Spleen (tissue), 11 donors: ENCODE results near the gene DSCAML1. TPM values are rescaled to one million over a fixed set of nuclear protein-coding genes. Genes with fewer than 3 reads are reported as not detected.

Source experiments
- DNase-seq: peaks from one replicate; pipeline ENCODE4 v3.0.0-alpha.2; 2020
- H3K27ac ChIP-seq, 8 donors: fragments of 200-600 bp; sonication (generic) in 7 of 8; 1 replicate in 4 of 8; 2 replicates in 4 of 8; pipeline versions ENCODE4 v1.5.0 to v1.8.0; 2016 to 2021; ENCODE audit warnings: inconsistent platforms in 4 of 8, mild to moderate bottlenecking in 4 of 8, moderate library complexity in 1 of 8
- H3K27me3 ChIP-seq, 7 donors: fragments of 200-600 bp; sonication (generic) in 6 of 7; replicated peaks in 1 of 7; 1 replicate in 4 of 7; 2 replicates in 3 of 7; pipeline versions ENCODE4 v1.5.0 to v1.8.0; 2016 to 2021; ENCODE audit warnings: inconsistent platforms in 3 of 7, mild to moderate bottlenecking in 1 of 7
- H3K36me3 ChIP-seq, 6 donors: fragments of 200-600 bp; sonication (generic) in 5 of 6; 1 replicate in 4 of 6; 2 replicates in 2 of 6; pipeline versions ENCODE4 v1.5.0 to v1.8.0; 2016 to 2021; ENCODE audit warnings: inconsistent platforms in 2 of 6
- H3K4me1 ChIP-seq, 6 donors: fragments of 200-600 bp; sonication (generic) in 5 of 6; 1 replicate in 3 of 6; 2 replicates in 3 of 6; pipeline versions ENCODE4 v1.5.0 to v1.8.0; 2016 to 2021; ENCODE audit warnings: inconsistent platforms in 3 of 6
- H3K4me3 ChIP-seq, 8 donors: fragments of 200-600 bp; sonication (generic) in 7 of 8; 1 replicate in 4 of 8; 2 replicates in 4 of 8; pipeline versions ENCODE4 v1.5.0 to v1.8.0; 2016 to 2021; ENCODE audit warnings: inconsistent platforms in 4 of 8, mild to moderate bottlenecking in 4 of 8, moderate library complexity in 2 of 8
- H3K9me3 ChIP-seq, 8 donors: fragments of 200-600 bp; sonication (generic) in 7 of 8; 1 replicate in 4 of 8; 2 replicates in 4 of 8; pipeline versions ENCODE4 v1.5.0 to v1.8.0; 2016 to 2021; ENCODE audit warnings: inconsistent platforms in 4 of 8
- CTCF ChIP-seq, 11 experiments: fragments of 200-600 bp in 7 of 11; fragments of 450-650 bp in 4 of 11; sonication (generic) in 4 of 11; IDR thresholded peaks in 8 of 11; conservative IDR thresholded peaks in 3 of 11; 1 replicate in 7 of 11; 2 replicates in 4 of 11; pipeline versions ENCODE4 v1.4.0 to v1.8.0; 2016 to 2021; ENCODE audit warnings: antibody characterized with exemption in 11 of 11, inconsistent platforms in 4 of 11, mild to moderate bottlenecking in 1 of 11
- POLR2A ChIP-seq, 3 donors: fragments of 450-650 bp; IDR thresholded peaks; one replicate each; pipeline ENCODE4 v1.5.1; 2017; ENCODE audit warnings: antibody characterized with exemption in 3 of 3, mild to moderate bottlenecking in 1 of 3
- POLR2AphosphoS5 ChIP-seq, 3 donors: sonication (generic); formaldehyde crosslinking; IDR thresholded peaks; one replicate each; pipeline ENCODE4 v1.5.1; 2017; ENCODE audit warnings: antibody characterized with exemption in 3 of 3
- WGBS, 5 donors: extraction: QIAGEN DNeasy Blood & Tissue Kit in 3 of 5; methylation state at CpG; one replicate each; pipeline versions ENCODE4 v1.1.5 to v1.1.7; 2013 to 2018; 5-methylcytosine and 5-hydroxymethylcytosine counted together
- intact Hi-C: fragments of 100-400 bp; cut with DNase I; formaldehyde crosslinking; loops from one replicate; pipeline ENCODE4 v1.15.0; 2023; ENCODE audit warnings: low total_unique reads
- polyA plus RNA-seq, 3 donors: library from polyadenylated mRNA; stranded (reverse); fragments of 200-250 nt; gene quantifications; one replicate each; pipeline ENCODE4 v1.2.1, GENCODE V29; 2013
- total RNA-seq, 7 donors: library from RNA; depleted of rRNA in 3 of 7; stranded (reverse); fragments of >200 nt in 3 of 7; fragmentation: NEBNext Ultra II Directional in 4 of 7; extraction: Animal tissue kit (Norgen Biotek cat#: 25700) in 4 of 7; gene quantifications; one replicate each; pipeline versions ENCODE4 v1.1.0 to v1.2.1, GENCODE V29; 2016 to 2021
- donor health status: healthy with polysubstance abuse.
- donor health status: DM: no; HTN: no; CAD: no; lungs with moderate emphysema.
- donor health status: DM: no; HTN: no; CAD: no.
- donor health status: Bipolar disorder and iron deficiency.
- donor health status: healthy.
- donor health status: DM: no; HTN: no; CAD: no.
- donor health status: DM: yes; HTN: yes; CAD: no.

DSCAML1 gene
- total and polyA plus RNA-seq, 10 donors, result 0.07 to 10.7 (median 2.3) TPM

- H3K27ac ChIP-seq, result peak overlapping the region; percentile 70 to 92 (median 80)
These were observed 26.4 kb upstream of the DSCAML1 start for GRCh38 chr11:117823294-117823945.

DNA sequence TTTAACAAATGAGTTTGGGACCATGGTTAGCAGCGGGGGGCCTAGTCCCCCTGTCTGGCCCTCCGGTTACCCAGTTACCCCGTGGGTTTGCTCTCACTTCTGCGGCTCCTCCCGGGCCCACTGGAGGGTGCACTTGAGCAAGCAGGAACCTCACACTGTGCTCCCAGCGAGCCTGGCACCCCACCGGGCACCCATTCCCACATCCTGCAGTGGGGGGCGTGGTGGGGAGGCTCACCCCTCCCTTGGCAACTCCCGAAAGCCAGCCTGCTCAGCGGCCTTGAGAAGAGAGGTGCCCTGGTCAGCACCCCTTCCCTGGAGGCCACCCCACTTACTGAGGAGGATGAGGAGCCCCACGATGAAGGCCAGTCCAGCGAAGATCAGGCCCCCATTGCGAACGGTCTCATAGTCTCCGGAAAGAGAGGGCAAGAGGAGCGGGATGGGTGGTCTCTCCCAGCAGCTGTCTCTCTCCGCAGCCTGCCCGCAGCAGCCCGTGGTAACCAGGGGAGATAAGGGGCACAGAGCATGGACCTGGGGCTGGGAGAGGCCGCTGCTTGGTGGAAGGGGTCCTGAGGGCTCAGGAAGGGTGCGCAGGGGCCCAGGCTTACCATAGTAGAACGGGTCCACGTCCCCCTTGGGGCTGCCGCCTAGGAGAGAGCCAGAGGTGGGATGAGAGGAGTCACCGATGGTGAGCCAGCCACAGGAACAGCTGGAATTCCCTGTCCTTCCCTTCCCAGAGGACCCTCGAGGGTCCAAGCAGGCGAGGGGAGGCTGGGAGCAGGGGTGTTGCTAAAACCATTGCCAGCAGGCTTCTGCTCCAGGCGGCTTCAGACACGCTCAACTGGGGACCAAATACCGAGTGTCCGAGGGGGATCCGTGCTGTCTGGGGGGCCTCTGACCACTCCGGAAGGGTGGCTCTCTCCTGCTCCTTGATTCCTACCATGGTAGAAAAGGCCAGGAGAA is 25.3 kb upstream of the DSCAML1 start:
- peak overlapping the region; percentile 70 to 92 (median 80) for H3K27ac ChIP-seq
- H3K4me1 ChIP-seq, result peaks cover 50 to 78% (median 67%) of the 10 kb centered on the region in 6 donors
- intact Hi-C loops, result no loop called here

More at GRCh38 chr11:117823294-117823945, 26.4 kb upstream of the DSCAML1 start:
- no peak overlapping the region for H3K4me3 ChIP-seq
- H3K9me3 ChIP-seq, result no peaks in the 10 kb centered on the region
- intact Hi-C loops, result no loop called here
- peaks cover 43 to 77% (median 65%) of the 10 kb centered on the region in 6 donors for H3K4me1 ChIP-seq
- 18 to 34% (median 20%) methylated on average over 5 to 18 of the region's 18 CpGs for WGBS, 5 donors
- peak; percentile 79 for DNase-seq
- TF ChIP-seq POLR2A (IDR thresholded peaks at IDR 0.05) (no peak), POLR2AphosphoS5 (IDR thresholded peaks at IDR 0.05) (peak in 1 of 3 donors; percentile 59), CTCF (IDR thresholded peaks at IDR 0.05 in 8 of 11, conservative IDR thresholded peaks at IDR 0.05 in 3 of 11) (peak in 7 of 11 experiments; percentile 20 to 55 (median 42))
- peaks cover 0 to 45% (median 0%) of the 10 kb centered on the region in 7 donors for H3K27me3 ChIP-seq
- H3K36me3 ChIP-seq, result no peaks in the 10 kb centered on the region

GRCh38 chr11:117821431-117821830 is 24.4 kb upstream of the DSCAML1 start:
- no peaks in the 10 kb centered on the region for H3K36me3 ChIP-seq
- no peak overlapping the region for H3K4me3 ChIP-seq
- TF ChIP-seq POLR2AphosphoS5 (IDR thresholded peaks at IDR 0.05) (no peak), CTCF (IDR thresholded peaks at IDR 0.05 in 8 of 11, conservative IDR thresholded peaks at IDR 0.05 in 3 of 11) (no peak), POLR2A (IDR thresholded peaks at IDR 0.05) (no peak)
- peaks cover 59 to 87% (median 77%) of the 10 kb centered on the region in 6 donors for H3K4me1 ChIP-seq
- no peak overlapping the region for H3K27ac ChIP-seq
- 85 to 90% (median 87%) methylated on average over 11 to 12 of the region's 12 CpGs for WGBS, 5 donors
- DNase-seq, result peak; percentile 75
- intact Hi-C loops, result no loop called here
- H3K9me3 ChIP-seq, result no peaks in the 10 kb centered on the region
- peaks cover 0 to 41% (median 0%) of the 10 kb centered on the region in 7 donors for H3K27me3 ChIP-seq

More for the DNA sequence above, 25.3 kb upstream of the DSCAML1 start:
- DNase-seq, result peak; percentile 84
- Histone ChIP-seq H3K36me3 (no peaks in the 10 kb centered on the region), H3K27me3 (peaks cover 0 to 41% (median 0%) of the 10 kb centered on the region in 7 donors), H3K4me3 (no peak overlapping the region), H3K9me3 (no peaks in the 10 kb centered on the region)
- TF ChIP-seq POLR2A (IDR thresholded peaks at IDR 0.05), result no peak
- peak in 9 of 11 experiments; percentile 17 to 71 (median 61) for TF ChIP-seq CTCF (IDR thresholded peaks at IDR 0.05 in 8 of 11, conservative IDR thresholded peaks at IDR 0.05 in 3 of 11)
- peak in 1 of 3 donors; percentile 29 for TF ChIP-seq POLR2AphosphoS5 (IDR thresholded peaks at IDR 0.05)
- WGBS, 5 donors, result 60 to 66% (median 65%) methylated on average over 26 to 33 of the region's 33 CpGs
